HG02678 (cell line): Measurements from ENCODE around the gene SH3PXD2A.
"Not testable (repeated sequence)": the region's sequence is repeated elsewhere in the genome, so short reads cannot be mapped to it uniquely, and the experiment has no call there.

Experiments used
- ATAC-seq: cut with Tn5 transposase; IDR thresholded peaks from one replicate; pipeline ENCODE4 v1.9.1; 2021; ENCODE audit warnings: mild to moderate bottlenecking, moderate library complexity; ENCODE audit not compliant: unreplicated experiment

Gene SH3PXD2A

GRCh38 chr10:103770139-103770538 is 85.2 kb downstream of the SH3PXD2A start:
- ATAC-seq = no peak

GRCh38 chr10:103769176-103769575 is 86.2 kb downstream of the SH3PXD2A start:
- ATAC-seq = no peak

- no peak for ATAC-seq
These were observed 87.0 kb downstream of the SH3PXD2A start for GRCh38 chr10:103768345-103768744.

- no peak for ATAC-seq
These were observed 87.6 kb downstream of the SH3PXD2A start for GRCh38 chr10:103767756-103768155.

GRCh38 chr10:103766751-103767505 is 88.4 kb downstream of the SH3PXD2A start:
- no peak for ATAC-seq

- ATAC-seq = no peak
These were observed 89.4 kb downstream of the SH3PXD2A start for GRCh38 chr10:103765981-103766380.

- no peak for ATAC-seq
These were observed 90.2 kb downstream of the SH3PXD2A start for GRCh38 chr10:103765168-103765567.

GRCh38 chr10:103764296-103765088 is 90.9 kb downstream of the SH3PXD2A start:
- no peak for ATAC-seq

- no peak for ATAC-seq
These were observed 91.8 kb downstream of the SH3PXD2A start for GRCh38 chr10:103763374-103764202.

GRCh38 chr10:103762916-103763315 is 92.5 kb downstream of the SH3PXD2A start:
- no peak for ATAC-seq

GRCh38 chr10:103762162-103762561 is 93.2 kb downstream of the SH3PXD2A start:
- ATAC-seq = no peak

- no peak for ATAC-seq
These were observed 94.1 kb downstream of the SH3PXD2A start for GRCh38 chr10:103761075-103761920.

GRCh38 chr10:103760233-103760632 is 95.1 kb downstream of the SH3PXD2A start:
- not testable (repeated sequence) for ATAC-seq

- ATAC-seq = no peak
These were observed 96.1 kb downstream of the SH3PXD2A start for GRCh38 chr10:103759100-103759781.

GRCh38 chr10:103758294-103758681 is 97.1 kb downstream of the SH3PXD2A start:
- ATAC-seq = no peak

- no peak for ATAC-seq
These were observed 97.7 kb downstream of the SH3PXD2A start for GRCh38 chr10:103757531-103758293.

GRCh38 chr10:103756277-103756869 is 99.0 kb downstream of the SH3PXD2A start:
- no peak for ATAC-seq

- ATAC-seq = no peak
These were observed 102.6 kb downstream of the SH3PXD2A start for GRCh38 chr10:103752680-103753248.
